HG03432 (cell line): ENCODE measurements around the gene DCAF11.
"Not testable (repeated sequence)": the region's sequence is repeated elsewhere in the genome, so short reads cannot be mapped to it uniquely, and the experiment has no call there.

ENCODE experiments used
- ATAC-seq: cut with Tn5 transposase; IDR thresholded peaks from one replicate; pipeline ENCODE4 v1.9.1; 2021; ENCODE audit warnings: mild to moderate bottlenecking, moderate library complexity; ENCODE audit not compliant: unreplicated experiment

DCAF11 gene

DNA sequence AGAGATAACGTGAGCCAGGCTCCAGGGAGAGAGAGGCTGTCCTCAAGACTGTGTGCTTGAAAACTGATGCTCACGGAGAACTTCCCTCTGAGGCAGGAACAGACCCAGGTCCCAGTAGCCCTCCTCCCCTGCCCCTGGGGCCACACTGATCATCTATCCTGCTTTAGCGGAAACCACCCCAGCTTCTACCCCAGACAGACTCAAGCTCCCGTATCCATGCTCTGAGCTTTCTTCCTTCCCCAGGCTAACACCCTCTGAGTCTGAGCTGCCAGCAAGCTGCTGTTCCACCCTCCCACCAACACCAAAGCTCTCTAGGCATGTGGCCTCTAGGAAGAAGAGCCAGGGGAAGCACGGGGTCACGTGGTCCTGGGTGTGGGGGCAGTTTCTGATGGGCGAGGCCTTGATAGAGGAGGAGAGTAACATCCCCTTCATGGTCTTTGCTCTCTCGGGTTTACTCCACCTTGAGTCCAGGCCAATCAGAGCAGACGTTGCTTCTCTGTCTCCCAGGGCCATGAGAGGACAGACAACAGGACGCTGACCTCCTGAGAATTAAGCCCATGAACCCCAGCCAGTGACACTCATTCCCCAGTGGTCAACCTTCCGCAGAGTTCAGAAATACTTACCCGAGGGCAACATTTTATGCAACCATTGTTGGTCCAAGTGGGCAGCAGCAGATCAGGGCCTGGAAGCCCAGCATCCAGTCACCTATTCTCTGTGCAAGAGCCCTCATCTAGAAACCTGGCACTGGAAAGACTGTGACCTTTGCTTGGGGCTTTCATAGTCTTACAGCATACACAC, 19.1 kb upstream of the DCAF11 start:
- peak; percentile 72 for ATAC-seq

DNA sequence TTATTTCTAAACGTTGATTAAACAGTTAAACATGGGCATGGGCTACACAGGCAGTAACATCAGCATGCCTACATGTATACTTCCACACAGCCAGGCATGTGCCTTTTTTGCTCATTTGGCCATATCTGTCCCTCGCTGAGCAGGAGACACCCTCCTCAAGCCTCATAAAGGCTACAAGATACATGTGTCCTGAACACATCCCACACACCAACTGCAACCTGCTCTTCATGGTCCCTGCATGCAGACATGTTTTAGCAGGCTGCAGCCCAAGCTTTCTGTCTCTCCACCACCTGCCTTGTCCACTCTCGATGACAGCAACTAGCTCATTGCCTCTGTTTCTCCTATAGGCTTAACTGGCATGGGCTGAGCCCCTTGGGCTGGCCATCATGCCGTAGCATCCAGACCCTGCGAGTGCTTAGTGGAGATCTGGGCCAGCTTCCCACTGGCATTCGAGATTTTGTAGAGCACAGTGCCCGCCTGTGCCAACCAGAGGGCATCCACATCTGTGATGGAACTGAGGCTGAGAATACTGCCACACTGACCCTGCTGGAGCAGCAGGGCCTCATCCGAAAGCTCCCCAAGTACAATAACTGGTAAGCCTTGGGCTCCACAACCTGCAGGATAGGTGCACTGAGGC, 17.9 kb upstream of the DCAF11 start:
- ATAC-seq: no peak

DNA sequence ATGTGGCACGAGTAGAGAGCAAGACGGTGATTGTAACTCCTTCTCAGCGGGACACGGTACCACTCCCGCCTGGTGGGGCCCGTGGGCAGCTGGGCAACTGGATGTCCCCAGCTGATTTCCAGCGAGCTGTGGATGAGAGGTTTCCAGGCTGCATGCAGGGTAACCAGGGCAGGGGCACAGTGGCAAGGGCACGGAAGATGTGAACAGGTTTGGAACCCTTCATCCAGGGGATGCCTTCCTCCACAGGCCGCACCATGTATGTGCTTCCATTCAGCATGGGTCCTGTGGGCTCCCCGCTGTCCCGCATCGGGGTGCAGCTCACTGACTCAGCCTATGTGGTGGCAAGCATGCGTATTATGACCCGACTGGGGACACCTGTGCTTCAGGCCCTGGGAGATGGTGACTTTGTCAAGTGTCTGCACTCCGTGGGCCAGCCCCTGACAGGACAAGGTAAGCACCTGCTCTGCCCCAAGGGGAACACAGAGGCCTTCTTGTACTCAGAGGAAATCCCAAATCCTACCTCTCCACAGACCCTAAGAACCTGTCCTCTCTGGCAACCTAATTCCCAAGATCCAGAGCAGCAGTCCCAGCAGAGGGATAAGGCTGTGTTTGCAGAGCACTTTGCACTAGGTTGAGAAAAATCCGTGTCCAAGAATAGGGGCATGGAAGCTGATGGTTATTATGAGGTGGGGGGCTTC, 16.2 kb upstream of the DCAF11 start:
- no peak for ATAC-seq

- no peak for ATAC-seq
Observed at GRCh38 chr14:24098927-24099813, 15.4 kb upstream of the DCAF11 start.

- no peak for ATAC-seq
Observed at GRCh38 chr14:24100197-24100981, 14.2 kb upstream of the DCAF11 start.

GRCh38 chr14:24100982-24101494, 13.5 kb upstream of the DCAF11 start:
- no peak for ATAC-seq

GRCh38 chr14:24102357-24103048, 12.1 kb upstream of the DCAF11 start:
- no peak for ATAC-seq

DNA sequence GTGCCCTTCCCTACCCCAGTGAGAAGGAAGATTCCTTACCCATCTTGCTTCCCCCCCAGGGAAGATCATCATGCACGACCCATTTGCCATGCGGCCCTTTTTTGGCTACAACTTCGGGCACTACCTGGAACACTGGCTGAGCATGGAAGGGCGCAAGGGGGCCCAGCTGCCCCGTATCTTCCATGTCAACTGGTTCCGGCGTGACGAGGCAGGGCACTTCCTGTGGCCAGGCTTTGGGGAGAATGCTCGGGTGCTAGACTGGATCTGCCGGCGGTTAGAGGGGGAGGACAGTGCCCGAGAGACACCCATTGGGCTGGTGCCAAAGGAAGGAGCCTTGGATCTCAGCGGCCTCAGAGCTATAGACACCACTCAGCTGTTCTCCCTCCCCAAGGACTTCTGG, 11.1 kb upstream of the DCAF11 start:
- ATAC-seq: no peak

DNA sequence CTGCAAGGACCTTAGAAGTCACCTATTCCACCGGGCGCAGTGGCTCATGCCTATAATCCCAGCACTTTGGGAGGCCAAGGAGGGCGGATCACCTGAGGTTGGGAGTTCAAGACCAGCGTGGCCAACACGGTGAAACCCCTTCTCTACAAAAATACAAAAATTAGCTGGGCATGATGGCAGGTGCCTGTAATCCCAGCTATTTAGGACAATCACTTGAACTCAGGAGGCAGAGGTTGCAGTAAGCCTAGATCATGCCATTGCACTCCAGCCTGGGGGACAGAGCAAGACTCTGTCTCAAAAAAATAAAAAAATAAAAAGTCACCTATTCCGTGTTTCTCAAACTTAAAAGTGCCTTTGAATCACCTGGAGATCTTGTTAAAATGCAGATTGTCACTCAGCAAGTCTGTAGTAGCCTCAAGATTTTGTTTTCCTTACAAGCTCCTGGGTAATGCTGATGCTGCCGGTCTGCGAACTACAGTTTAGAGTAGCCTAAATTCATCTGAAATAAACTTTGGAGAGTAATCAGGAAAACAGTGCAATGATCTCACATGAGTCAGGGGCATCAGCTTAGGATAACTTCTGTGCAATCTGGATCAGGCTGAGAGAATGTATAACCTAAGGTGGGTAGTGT, 8.9 kb upstream of the DCAF11 start:
- not testable (repeated sequence) for ATAC-seq

- no peak for ATAC-seq
Observed at GRCh38 chr14:24106672-24107271, 7.8 kb upstream of the DCAF11 start.

GRCh38 chr14:24108336-24108874, 6.2 kb upstream of the DCAF11 start:
- ATAC-seq: peak; percentile 29

DNA sequence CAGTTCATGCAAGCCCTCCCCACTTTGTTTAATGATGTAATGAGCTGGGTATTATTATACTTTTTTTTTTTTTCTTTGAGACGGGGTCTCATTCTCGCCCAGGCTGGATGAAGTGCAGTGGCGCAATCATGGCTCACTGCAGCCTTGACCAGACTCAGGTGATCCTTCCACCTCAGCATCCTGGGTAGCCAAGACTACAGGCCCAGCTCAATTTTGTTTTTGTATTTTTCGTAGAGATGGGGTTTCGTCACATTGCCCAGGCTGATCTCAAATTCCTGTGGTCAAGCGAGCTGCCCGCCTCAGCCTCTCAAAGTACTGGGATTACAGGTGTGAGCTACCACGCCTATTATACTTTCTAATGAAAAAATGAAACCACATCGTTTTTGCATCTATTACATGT, 4.5 kb upstream of the DCAF11 start:
- ATAC-seq: no peak

DNA sequence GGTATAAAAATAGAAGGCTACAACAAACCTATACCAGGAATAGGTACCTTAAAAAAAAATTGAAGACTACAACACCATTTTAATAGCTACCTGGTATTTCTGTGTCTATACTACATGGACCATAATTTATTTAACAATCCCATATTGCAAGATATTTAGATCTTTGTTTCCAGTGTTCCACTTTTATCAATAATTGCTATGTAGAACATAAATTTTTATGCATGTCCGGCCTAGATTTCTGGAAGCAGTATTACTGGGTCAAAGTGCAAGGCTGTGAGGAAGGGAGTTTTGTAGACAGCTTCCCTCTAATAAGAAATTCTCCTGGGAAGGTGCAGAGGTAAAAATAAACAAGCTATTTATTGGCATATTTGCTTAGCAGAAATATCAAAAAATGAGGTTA, 4.1 kb upstream of the DCAF11 start:
- ATAC-seq: no peak

- no peak for ATAC-seq
Observed at GRCh38 chr14:24113379-24113800, 1.2 kb upstream of the DCAF11 start.

DNA sequence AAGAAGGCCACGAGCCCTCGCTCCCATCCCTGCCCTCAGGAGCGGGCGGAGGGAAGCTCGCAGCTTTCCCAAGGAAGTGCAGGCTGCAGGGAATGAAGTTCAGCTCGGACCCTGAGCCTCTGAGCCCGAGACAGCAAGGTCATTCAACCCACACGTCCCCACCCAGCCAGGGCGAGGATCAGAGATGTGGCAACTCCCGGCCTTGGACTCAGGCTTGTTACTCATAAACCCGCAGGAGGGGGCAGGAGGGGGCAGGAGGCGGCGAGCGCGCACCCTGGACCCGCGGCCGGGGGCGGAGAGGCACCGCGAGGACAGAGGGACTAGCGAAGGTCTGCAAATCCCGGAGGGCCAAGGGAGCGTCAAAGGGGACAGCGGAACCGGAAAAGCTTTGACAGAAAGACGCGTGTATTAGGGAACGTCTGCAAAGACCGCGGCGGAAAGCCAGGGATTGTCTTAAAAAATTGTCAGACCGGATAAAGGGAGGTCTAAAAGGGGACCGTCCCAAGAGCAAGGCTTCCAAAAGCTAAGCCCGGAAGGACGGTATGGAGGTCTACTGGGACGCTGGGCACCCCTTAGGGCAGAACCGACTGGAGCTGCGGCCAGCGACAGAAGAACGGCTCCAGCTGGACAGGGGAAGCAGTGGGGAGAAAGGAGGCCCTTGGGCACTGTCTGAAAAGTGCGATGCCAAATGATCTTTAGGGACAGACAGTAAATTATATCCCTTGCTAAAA, 611 bp upstream of the DCAF11 start:
- peak; percentile 29 for ATAC-seq

- no peak for ATAC-seq
Observed at GRCh38 chr14:24115422-24116127, 998 bp downstream of the DCAF11 start.
